Bronchial epithelial cell (primary cell): ENCODE measurements around the gene PRDX1. TPM values are rescaled to one million over a fixed set of nuclear protein-coding genes. Genes with fewer than 3 reads are reported as not detected.

Experiments used
- DNase-seq: peaks from one replicate; pipeline ENCODE4 v3.0.0-alpha.2; 2010; ENCODE audit warnings: low read depth
- FAIRE-seq: peaks from 2 replicates; lab custom pipeline; 2011; peaks lifted over from hg19 to GRCh38; lab: Jason Lieb, UNC
- H3K27me3 ChIP-seq: 2 replicates; pipeline ENCODE4 v1.5.1; 2011; ENCODE audit warnings: low read length; ENCODE audit not compliant: control insufficient read depth, insufficient read depth
- H3K36me3 ChIP-seq: 2 replicates; pipeline ENCODE4 v1.5.1; 2011; ENCODE audit warnings: low read length; ENCODE audit not compliant: control insufficient read depth, insufficient read depth
- H3K4me3 ChIP-seq: 2 replicates; pipeline ENCODE4 v1.5.1; 2011; ENCODE audit warnings: mild to moderate bottlenecking, low read depth, low read length, control low read depth
- CTCF ChIP-seq: IDR thresholded peaks from 2 replicates; pipeline ENCODE4 v1.5.1; 2011; ENCODE audit warnings: mild to moderate bottlenecking, moderate library complexity, low read length, control low read depth, inconsistent platforms; ENCODE audit not compliant: insufficient read depth, severe bottlenecking
- total RNA-seq: library from RNA; depleted of rRNA; stranded (reverse); fragments of >200 nt; gene quantifications from 2 replicates; pipeline ENCODE4 v1.2.1, GENCODE V29; 2014

Gene PRDX1
- total RNA-seq, 1 donor from 2014 or later: 403 TPM

GRCh38 chr1:45567911-45568310 lies 46.2 kb upstream of the PRDX1 start:
- FAIRE-seq (no peak), DNase-seq (no peak)
- no peaks in the 10 kb centered on the region for H3K27me3 ChIP-seq
- TF ChIP-seq CTCF: no peak
- peaks cover 25% of the 10 kb centered on the region for H3K36me3 ChIP-seq
- no peak overlapping the region for H3K4me3 ChIP-seq

GRCh38 chr1:45566722-45567121 lies 45.0 kb upstream of the PRDX1 start:
- no peak for TF ChIP-seq CTCF
- DNase-seq: no peak
- H3K36me3 ChIP-seq: peaks cover 30% of the 10 kb centered on the region
- H3K27me3 ChIP-seq: no peaks in the 10 kb centered on the region
- no peak for FAIRE-seq
- no peak overlapping the region for H3K4me3 ChIP-seq

- Histone ChIP-seq H3K36me3 (peaks cover 24% of the 10 kb centered on the region), H3K4me3 (no peak overlapping the region), H3K27me3 (no peaks in the 10 kb centered on the region)
- no peak for FAIRE-seq
- no peak for DNase-seq
- no peak for TF ChIP-seq CTCF
Measured at GRCh38 chr1:45563843-45564242, 42.2 kb upstream of the PRDX1 start.

- TF ChIP-seq CTCF: no peak
- H3K27me3 ChIP-seq: no peaks in the 10 kb centered on the region
- FAIRE-seq (no peak), DNase-seq (peak; percentile 77)
- peaks cover 5% of the 10 kb centered on the region for H3K36me3 ChIP-seq
- no peak overlapping the region for H3K4me3 ChIP-seq
Measured at GRCh38 chr1:45557422-45557944, 35.8 kb upstream of the PRDX1 start.

GRCh38 chr1:45554198-45554597 lies 32.5 kb upstream of the PRDX1 start:
- Histone ChIP-seq H3K4me3 (no peak overlapping the region), H3K36me3 (no peaks in the 10 kb centered on the region), H3K27me3 (no peaks in the 10 kb centered on the region)
- no peak for TF ChIP-seq CTCF
- DNase-seq: no peak
- FAIRE-seq: no peak

GRCh38 chr1:45552331-45552730 lies 30.6 kb upstream of the PRDX1 start:
- H3K27me3 ChIP-seq: no peaks in the 10 kb centered on the region
- no peak for TF ChIP-seq CTCF
- no peak for FAIRE-seq
- no peaks in the 10 kb centered on the region for H3K36me3 ChIP-seq
- DNase-seq: peak; percentile 86
- H3K4me3 ChIP-seq: no peak overlapping the region
